GM23248 (cell line): Measurements from ENCODE around the gene WWOX.

ENCODE experiments used
- EZH2 ChIP-seq: fragments of 200-600 bp; sonication (generic); IDR thresholded peaks from 2 replicates; pipeline ENCODE4 v1.6.1; 2018; ENCODE audit warnings: antibody characterized with exemption, mild to moderate bottlenecking; ENCODE audit not compliant: insufficient read depth, poor library complexity, severe bottlenecking
- EZH2phosphoT487 ChIP-seq: fragments of 200-600 bp; sonication (generic); IDR thresholded peaks from 2 replicates; pipeline ENCODE4 v1.6.1; 2018; ENCODE audit warnings: antibody characterized with exemption, moderate library complexity, mild to moderate bottlenecking, low read depth; ENCODE audit not compliant: insufficient read depth

- TF ChIP-seq EZH2: no peak
- no peak for TF ChIP-seq EZH2phosphoT487
Observed at GRCh38 chr16:79127766-79128165, 1028.3 kb downstream of the WWOX start.
